Ureter (tissue), 1 donor: Measurements from ENCODE around the gene ABCC8. TPM values are rescaled to one million over a fixed set of nuclear protein-coding genes. Genes with fewer than 3 reads are reported as not detected.

Experiments
- DNase-seq: peaks from one replicate; pipeline ENCODE4 v3.0.0-alpha.2; 2020; ENCODE audit warnings: low spot score
- total RNA-seq: library from RNA; stranded (reverse); gene quantifications from one replicate; pipeline ENCODE4 v1.2.4, GENCODE V29; 2023
- donor health status: DM: yes; HTN: yes; CAD: no.

The ABCC8 gene
- total RNA-seq, 1 donor from 2014 or later, result 19.4 TPM

DNA sequence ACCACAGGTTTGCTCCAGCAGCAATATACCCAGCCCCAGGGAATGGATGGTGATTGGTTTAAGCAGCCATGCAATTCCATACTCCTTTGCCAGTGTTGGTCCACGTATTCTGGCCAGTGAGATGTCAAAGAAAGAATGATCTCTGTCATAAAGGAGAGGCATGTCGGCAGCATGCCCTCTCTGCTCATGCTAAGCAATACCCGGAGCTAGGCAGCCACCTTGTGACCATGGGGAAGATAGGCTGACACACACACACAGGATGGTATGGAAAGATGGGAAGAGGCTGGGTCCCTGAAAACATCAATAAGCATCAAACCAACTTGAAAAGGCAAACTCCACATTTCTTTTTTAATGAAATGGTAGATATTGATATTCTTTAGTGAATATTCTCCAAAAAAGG, 5.1 kb downstream of the ABCC8 start:
- DNase-seq, result no peak

DNA sequence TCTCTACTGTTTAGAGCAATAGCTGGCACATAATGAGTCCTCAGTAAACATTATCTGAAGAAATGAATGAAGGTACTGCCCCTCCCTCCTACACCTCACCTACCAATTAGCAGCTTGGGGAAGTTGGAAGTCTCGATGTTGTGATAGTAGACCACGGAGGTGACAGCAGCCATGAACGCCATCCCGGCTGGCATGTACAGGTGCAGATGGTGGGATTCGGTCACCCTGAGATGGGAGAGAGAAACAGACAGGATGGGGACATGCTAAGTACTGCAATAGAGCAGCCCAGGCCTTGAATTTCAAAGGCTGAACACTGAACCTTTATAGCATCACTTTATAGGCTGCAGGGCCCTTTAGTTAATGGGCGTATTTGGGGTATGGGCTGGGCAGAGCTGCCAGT, 6.6 kb downstream of the ABCC8 start:
- no peak for DNase-seq

DNA sequence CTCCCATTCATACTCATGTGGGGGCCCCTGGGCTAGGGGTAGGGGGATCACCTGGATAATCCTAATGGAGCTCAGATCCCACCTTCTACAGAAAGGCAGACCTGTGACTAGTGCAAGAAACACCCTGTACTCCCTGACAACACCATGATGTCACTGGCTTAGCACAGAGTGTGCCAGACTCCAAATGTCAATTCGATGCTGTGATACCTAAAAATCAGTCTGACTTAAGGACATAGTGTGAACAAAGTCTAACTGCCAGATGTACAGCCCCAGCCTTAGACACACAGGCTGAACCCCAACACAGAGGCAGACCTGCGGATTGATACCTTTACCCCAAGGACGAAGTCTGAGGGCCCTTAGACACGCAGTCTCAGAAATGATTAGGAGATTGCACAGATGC, 8.5 kb downstream of the ABCC8 start:
- no peak for DNase-seq

DNA sequence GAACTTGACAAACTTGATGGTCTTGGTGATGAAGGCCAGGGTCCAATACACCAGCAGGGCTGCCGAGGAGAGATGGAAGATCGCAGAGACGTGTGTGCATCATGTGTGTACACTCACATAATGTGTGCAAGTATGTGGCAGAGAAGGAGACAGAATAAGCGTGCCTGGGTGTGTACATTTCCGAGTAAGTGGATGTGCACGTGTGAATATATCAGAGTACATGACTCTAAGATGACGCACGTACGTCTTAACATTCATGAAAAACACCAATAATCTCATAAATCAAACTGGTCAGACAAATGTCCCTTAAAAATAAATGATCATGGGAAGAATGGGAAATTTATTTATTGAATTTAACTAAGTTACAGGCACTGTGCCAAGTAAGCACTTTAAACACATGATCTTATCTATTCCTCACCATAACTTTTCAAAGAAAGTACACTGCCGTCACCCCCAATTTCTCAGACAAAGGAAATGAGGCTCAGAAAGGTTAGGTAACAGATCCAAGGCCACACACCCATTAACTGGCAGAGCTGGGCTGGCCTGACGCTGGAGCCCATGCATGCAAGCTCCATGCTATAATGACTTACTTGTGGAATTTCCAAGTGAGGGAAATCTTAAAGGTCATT, 13.0 kb downstream of the ABCC8 start:
- DNase-seq, result no peak

DNA sequence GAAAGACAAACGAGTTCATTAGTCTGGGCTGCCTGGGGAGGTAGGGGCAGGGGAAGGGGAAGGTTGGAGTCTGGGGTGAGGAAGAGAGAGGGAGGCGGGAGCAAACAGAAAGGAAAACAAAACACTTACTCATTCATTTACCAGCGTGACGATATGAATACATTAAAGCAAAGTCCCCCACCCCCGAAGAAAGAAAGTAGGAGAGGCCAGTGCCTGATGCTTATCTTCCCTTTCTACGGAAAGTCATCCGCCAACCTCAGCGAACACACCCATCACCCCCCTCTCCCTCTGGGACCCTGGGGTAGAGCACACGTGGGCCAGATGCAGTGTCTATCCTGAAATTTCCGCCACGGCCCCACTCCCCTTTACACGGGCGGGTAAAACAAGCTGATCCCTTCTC, 13.7 kb downstream of the ABCC8 start:
- no peak for DNase-seq

DNA sequence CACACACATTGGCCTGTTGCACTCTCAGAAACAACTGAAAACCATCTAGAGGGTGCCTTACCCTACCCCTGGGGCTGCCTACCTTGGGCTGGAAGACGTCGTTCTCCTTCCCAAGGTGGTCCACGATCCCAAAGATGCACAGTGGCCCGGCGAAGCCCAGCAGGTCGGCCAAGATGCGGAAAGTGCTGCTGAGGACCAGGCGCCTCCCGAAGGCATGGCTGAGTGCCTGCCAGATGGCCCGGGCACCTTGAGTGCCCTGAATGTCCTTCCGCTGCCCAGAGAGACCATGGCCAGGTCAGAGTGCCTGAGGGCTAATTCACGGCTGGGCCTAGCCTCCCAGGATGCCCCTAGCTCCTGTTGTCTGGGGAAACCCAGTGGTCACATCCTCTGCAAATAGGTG, 16.2 kb downstream of the ABCC8 start:
- no peak for DNase-seq

DNA sequence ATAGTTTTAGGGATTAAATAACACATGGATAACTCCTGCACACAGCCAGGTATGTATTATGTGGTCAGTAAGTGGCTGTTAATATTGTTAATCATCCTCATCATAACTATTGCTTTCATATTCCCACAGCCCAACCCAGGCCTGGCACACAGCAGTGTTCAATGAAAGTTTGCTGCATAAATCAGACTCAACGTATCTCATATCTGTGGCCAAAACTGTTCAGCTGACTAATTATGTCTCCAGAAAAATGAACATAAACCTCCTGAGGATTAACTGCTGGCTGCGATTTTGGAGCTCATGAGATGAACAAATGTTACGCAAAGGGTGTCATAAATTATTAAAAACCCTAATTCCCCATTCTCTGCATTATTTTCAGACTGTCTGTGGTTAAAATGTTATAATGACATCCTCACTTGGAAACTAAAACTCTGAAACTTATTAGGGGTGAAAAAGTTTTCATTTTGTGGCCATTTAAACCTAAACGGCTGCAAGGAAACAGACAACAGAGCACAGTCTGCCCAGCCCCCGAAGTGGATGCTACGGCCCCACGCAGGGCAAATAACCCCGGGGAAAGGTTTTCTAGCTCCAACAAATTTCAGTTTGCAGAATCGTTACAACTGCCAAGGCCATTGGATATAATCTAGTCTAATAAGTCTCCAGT, 17.3 kb downstream of the ABCC8 start:
- DNase-seq, result no peak

DNA sequence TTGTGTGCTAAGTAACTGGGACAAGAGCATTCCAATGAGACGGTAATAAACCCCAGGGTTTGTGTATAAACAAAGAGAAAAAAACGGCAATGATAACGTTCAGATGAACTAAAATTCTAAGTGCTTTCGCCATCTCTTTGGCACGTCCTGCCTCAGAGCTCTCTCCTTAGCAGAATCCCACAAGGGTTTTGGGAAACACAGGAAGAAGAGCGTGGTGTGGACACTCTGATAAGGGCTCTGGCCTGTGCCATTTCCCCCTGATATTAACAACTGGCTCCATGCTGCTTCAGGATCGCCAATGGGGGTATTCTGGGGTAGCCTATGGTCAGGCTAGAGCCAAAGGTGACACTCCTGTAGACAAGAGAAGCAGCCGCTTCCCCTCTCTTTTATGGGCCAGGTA, 18.4 kb downstream of the ABCC8 start:
- no peak for DNase-seq

DNA sequence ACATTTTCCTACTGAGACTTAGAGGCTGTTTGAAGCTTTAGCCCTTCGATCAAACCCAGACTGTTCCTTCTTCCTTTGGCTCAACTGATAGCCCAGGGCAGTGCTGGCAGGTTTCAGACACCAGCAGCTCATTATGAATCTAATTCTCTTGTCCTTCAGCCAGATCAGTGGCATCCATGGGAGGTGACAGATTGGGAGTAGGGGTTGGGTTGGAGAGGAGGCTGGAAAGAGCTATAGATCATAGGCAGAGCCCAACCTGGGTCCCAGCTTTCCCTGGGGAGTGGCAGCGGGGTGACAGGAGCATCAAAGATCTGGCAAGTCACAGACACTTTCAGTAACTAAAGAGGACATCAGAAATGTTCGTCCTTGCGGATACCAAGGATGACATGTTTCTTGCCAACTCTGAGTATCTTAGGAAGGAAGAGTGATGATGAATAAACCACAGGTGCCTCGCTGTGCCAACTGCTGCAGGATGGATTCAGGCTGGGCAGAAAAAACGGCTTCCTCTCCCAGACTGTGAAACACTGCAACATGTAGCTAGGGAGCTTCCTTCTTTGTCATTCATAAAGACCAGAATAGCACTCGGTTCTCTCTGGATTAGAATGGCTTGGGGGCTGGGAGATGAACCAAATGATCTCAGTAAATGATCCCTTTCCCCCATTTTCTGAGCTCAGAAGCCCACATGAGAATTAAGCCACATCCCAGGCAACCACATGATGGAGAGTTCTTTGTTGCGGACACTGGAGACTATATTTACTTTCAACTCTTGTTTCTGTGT, 19.1 kb downstream of the ABCC8 start:
- DNase-seq, result no peak

DNA sequence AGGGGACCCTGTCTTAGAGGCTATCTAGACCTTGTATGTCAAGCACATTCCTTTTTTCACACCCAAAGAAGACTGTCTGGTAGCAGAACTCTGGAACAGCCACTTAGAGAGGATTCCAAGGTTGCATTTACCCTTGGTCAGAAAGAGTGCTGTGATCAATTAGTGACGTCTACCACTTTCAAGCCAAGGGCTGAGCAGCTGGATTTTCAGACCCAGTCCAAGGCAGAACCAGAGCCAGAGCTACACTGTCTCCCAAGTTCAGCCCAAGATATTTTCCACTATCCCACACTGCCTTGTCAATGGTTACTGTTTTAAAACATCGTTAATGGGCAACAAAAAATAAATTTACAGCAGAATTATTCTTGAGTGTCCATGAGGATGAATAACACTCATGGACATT, 24.0 kb downstream of the ABCC8 start:
- DNase-seq, result no peak

DNA sequence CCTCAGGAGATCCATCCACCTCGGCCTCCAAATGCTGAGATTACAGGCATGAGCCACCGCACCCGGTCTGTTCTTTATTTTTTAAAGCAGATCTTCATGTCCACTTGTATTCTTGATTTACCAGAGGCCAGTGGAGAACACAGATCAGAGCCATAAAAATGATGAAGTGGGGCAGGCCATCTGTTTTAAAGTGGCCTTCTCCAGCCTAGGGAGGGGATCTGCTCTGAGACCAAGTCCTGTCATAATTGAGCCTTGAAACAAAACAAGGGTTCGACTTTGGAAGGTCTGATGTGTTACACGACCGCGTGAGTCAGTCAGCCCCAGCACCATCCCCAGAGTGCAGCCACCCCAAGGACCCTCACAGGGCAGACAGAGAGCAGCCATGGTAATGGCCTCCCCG, 27.5 kb downstream of the ABCC8 start:
- DNase-seq, result no peak

DNA sequence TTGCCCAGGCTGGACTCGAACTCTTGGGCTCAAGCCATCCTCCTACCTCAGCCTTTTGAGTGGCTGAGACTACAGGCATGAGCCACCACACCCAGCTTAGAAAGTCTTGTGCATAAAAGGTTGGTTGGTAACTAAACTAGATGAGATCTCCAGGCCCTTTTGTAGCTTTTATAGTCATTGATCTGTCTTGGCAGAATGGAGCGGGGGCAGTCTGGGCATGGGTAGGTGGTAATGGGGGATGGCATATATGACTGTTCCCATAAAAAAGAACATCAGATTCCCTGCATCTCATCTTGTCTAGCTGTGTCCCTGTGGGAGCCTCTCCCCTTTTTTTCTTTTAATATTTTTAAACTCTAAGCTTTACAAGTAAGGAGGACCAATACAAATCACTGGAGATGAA, 30.2 kb downstream of the ABCC8 start:
- DNase-seq, result no peak

DNA sequence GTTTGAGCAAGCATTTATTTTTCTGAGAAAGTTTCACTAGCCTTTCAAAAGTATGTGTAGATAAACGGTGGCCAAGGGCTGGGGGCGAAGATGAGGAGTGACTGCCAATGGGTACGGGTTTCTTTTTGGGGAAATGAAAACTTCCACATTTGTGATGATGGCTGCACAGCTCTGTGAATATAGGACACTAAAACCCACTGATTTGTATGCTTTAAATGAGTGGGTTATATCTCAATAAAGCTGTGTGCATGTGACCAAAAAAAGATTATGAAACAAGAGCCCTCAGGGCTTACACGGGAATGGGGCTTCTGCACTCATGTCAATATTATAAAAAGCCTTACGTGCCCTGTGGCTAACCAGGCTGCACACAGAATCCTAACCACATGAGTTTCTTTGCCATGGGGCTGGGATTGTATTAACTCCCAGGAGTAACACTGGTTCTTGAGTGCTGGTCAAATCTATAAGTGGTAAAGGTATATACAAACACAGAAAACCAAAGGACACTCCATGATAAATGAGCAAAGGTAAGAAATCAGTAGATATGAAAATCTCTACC, 31.3 kb downstream of the ABCC8 start:
- DNase-seq, result no peak

DNA sequence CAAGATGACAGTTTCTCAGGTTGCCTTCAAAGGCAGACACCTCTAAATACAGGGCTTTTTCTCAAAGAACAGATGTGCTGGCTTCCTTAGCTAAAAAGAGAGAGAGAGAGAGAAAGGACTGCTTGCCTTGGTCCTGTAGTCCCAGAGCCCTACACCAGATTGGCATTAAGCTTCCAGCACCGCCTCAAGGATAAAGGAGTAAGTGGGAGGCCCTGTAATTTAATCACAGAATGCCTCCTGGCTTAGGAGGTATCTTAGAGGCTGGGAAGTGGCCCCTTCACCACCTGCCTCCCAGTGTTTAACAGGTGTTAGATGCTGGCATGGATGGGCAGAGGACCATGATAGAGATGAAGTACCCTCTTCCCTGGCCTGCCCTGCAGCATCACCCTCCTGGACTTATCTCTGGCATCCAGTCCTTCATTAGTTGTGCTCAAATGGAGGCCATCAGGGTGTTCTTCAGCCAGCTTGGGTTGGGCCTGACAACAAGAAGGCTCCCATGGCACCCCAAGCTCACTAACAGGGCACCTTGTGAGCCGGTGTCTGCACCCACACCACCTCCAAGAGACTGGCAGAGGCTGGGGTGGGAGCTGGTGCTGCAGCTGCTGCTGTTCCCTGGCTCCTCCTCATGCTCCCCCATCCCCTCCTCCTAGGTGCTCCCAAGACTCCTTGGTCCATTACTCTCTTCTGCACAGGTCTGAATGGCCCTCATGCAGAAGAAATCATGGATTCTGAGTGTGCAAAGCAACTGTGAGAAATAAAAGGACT, 32.5 kb downstream of the ABCC8 start:
- DNase-seq, result no peak

DNA sequence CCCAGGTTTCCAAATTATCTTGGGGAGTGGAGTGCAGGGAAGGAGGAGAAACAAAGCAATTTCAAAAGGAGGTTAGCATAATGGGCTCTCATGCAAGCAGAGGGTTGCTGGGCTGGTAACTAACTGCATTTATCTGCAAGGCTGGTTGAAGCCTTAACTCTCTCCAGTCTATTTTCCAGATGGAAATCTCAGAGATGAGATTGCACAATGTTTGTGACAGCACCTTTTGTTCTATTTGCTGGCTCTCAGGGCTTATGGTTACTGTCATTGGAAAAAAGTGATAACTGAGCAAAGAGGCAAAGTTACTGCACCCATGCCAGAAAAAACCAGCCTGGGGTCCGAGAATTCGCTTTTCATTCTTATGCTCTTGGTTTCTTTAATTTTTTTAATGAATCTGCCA, 33.2 kb downstream of the ABCC8 start:
- no peak for DNase-seq

DNA sequence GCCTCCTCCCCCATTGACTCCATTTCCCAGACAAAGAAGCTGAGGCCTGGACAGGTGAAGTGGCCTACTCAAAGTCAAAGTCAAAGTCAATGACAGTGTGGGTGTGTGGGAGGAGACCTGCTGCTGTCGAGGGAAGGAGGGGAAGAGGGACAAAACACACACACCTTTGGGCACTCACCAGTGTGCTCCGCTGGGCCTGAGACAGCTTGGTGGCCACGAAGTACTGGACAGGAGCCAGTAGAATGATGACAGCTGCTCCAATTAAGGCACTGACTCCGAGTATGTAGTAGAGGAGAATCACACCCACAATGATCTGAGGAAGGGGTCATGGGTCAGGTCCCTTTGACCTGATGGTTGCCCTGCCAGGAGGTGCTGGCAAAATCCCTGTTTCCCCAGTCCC, 33.6 kb downstream of the ABCC8 start:
- no peak for DNase-seq

DNA sequence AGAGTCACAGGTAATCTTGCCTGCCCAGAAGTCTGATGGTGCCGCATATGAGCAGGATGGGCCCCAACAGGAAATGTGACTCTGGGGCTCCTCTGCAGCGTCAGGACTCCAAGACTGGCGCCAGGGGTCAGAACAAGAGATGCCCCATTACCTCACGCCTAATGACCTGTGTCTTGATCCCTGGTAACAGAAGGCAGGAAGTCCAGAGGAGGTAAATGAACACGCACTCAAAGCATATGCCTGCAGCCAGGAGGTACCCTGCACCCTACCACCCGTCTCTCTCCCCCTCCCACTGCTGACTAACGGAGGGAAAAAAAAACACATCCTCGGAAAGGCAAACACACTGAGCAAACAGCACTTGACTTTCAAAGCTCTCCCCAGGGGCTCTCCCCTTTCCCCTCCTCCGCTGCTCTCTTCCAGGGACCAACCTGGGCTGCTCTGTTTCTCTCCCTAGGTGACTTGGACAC, 37.3 kb downstream of the ABCC8 start:
- DNase-seq, result no peak

DNA sequence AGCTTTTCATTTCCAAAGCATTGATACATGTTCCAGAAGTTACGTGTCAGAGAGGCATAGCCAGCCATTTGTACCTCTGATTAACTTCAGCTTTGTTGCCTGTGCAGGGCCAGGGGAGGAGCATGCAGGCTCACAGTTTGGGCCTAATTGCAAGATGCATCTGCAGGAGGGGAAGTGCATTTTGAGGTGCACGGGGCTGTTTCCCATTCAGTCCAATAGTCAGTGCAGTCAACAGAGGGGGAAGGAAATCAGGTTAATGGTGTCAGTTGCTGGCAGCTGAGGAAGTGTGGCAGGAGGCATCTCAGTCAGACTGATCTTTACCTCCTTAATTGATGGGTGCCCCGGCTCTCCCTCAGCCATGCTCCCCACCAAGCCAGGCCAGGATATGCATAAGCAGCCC, 39.3 kb downstream of the ABCC8 start:
- no peak for DNase-seq

DNA sequence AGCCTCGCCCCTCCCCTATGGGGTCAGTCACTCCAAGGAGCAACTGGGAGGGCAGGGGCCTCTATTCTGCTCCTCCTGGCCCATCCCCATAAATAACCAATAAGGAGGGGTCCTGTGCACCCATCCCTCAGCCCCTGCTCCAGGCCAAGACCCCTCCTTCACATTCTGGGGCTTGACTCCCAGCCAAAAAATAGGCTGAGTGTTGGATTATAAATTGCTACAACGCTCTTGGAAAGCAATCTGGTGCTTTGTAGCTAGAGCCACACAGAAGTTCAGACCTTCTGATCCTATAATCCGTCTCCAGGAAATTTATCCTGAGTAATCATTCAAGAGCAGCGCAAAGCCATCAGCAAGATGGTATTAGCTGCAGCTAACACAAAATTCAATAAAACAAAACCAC, 42.5 kb downstream of the ABCC8 start:
- DNase-seq, result no peak

DNA sequence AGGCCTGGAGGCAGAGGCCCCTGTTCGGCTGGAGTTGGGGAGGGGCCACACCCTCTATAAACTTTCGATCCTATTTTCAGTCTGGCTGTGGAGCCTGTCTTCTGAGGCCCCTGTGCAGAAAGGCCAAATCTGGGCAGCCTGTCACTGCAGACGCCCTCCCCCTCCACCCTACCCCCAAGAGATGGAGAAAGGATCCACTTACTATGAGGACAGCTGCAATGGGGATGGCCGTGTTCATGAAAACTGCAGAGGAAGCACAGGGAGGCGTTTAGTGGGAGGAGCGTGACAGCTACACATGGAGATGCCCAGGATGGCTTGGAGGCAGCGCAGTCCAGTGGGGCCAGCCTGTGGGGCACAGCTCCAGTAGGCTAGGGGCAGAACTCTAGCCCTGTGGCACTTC, 44.6 kb downstream of the ABCC8 start:
- no peak for DNase-seq

DNA sequence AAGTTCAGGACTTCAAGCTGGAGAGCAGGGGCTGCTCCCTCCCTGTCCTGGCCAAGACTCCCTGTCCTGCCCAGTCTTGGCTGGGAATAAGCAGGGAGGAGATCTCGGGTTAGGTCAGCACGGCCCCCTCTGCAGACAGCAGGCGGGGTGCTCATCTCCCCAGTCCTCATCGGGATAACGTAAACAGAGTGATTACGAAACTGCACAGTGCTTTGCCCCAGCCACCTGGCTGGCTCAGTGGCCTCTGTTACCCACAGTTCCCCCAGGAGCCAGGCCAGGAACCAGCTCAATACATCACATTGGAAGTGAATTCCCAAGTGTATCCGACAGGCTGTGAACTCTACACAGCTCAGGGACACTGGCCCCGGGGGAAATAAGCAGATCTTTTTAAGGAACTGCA, 45.5 kb downstream of the ABCC8 start:
- DNase-seq, result no peak

DNA sequence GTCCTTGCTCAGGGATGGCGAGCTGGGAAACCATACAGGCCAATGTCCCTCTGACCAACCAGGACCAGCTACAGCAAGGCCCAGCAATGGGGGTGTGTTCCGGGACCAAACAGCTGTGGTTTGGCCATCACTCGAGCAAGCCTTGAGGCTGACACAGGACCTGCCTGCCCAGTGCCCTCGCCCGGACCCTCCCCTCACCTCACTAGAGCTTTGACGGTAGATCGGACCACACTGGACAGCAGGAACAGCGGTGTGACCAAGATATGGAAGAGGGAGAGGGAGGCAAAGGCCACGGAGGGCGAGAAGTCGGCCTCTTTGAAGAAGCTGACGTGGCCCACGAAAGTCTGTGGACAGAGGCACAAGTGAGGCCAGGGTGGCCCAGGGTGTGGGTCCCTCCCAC, 46.0 kb downstream of the ABCC8 start:
- DNase-seq, result no peak
